Myocyte (in vitro differentiated cells): Measurements from ENCODE around the gene CDC45. TPM values are rescaled to one million over a fixed set of nuclear protein-coding genes. Genes with fewer than 3 reads are reported as not detected.
A peak's percentile ranks its signal among the peaks of the same experiment; 100 is the strongest.

Experiments used
- DNase-seq: peaks from one replicate; pipeline ENCODE4 v3.0.0-alpha.2; 2012; ENCODE audit warnings: low read depth
- total RNA-seq: library from RNA; depleted of rRNA; stranded (reverse); fragments of >200 nt; gene quantifications from 2 replicates; pipeline ENCODE4 v1.2.3, GENCODE V29; 2014

The CDC45 gene
- total RNA-seq, 1 donor from 2014 or later: 4.5 TPM

- DNase-seq: no peak
Observed at GRCh38 chr22:19494676-19495173, 15.0 kb downstream of the CDC45 start.

GRCh38 chr22:19495562-19496323 is 16.0 kb downstream of the CDC45 start:
- DNase-seq: peak; percentile 71

GRCh38 chr22:19496324-19496630 is 16.6 kb downstream of the CDC45 start:
- no peak for DNase-seq

GRCh38 chr22:19497245-19497644 is 17.5 kb downstream of the CDC45 start:
- DNase-seq: peak; percentile 98

- no peak for DNase-seq
Observed at GRCh38 chr22:19498154-19498865, 18.6 kb downstream of the CDC45 start.

GRCh38 chr22:19498866-19499190 is 19.1 kb downstream of the CDC45 start:
- DNase-seq: no peak

- no peak for DNase-seq
Observed at GRCh38 chr22:19499236-19499879, 19.6 kb downstream of the CDC45 start.

- no peak for DNase-seq
Observed at GRCh38 chr22:19499880-19500242, 20.1 kb downstream of the CDC45 start.

GRCh38 chr22:19501897-19502447 is 22.3 kb downstream of the CDC45 start:
- no peak for DNase-seq

- no peak for DNase-seq
Observed at GRCh38 chr22:19503367-19503766, 23.6 kb downstream of the CDC45 start.

GRCh38 chr22:19503869-19504268 is 24.1 kb downstream of the CDC45 start:
- no peak for DNase-seq

GRCh38 chr22:19504900-19505734 is 25.4 kb downstream of the CDC45 start:
- no peak for DNase-seq

GRCh38 chr22:19505735-19506126 is 26.0 kb downstream of the CDC45 start:
- peak; percentile 91 for DNase-seq

GRCh38 chr22:19506212-19506611 is 26.5 kb downstream of the CDC45 start:
- DNase-seq: no peak

- DNase-seq: no peak
Observed at GRCh38 chr22:19507534-19507861, 27.8 kb downstream of the CDC45 start.

- DNase-seq: no peak
Observed at GRCh38 chr22:19508024-19508776, 28.5 kb downstream of the CDC45 start.

- no peak for DNase-seq
Observed at GRCh38 chr22:19509191-19509590, 29.5 kb downstream of the CDC45 start.

GRCh38 chr22:19509923-19510322 is 30.2 kb downstream of the CDC45 start:
- peak; percentile 51 for DNase-seq

- DNase-seq: peak; percentile 80
Observed at GRCh38 chr22:19510919-19511341, 31.2 kb downstream of the CDC45 start.

- no peak for DNase-seq
Observed at GRCh38 chr22:19513823-19514222, 34.1 kb downstream of the CDC45 start.
